Prostate gland (tissue), 2 donors: Measurements from ENCODE around the gene SLC29A4.
"Not testable (repeated sequence)": the region's sequence is repeated elsewhere in the genome, so short reads cannot be mapped to it uniquely, and the experiment has no call there.

Experiments
- POLR2A ChIP-seq: fragments of 450-650 bp; IDR thresholded peaks from one replicate; pipeline ENCODE4 v1.6.1; 2016; ENCODE audit warnings: antibody characterized with exemption, mild to moderate bottlenecking
- TF ChIP-seq, protein P1 (sequence below), 4 experiments: fragments of 200-600 bp in 2 of 4; fragments of 450-650 bp in 2 of 4; sonication (generic) in 2 of 4; IDR thresholded peaks; 1 replicate in 3 of 4; 2 replicates in 1 of 4; pipeline ENCODE4 v1.5.1; 2016 to 2019; ENCODE audit warnings: antibody characterized with exemption in 4 of 4, mild to moderate bottlenecking in 2 of 4, moderate library complexity in 2 of 4

DNA sequence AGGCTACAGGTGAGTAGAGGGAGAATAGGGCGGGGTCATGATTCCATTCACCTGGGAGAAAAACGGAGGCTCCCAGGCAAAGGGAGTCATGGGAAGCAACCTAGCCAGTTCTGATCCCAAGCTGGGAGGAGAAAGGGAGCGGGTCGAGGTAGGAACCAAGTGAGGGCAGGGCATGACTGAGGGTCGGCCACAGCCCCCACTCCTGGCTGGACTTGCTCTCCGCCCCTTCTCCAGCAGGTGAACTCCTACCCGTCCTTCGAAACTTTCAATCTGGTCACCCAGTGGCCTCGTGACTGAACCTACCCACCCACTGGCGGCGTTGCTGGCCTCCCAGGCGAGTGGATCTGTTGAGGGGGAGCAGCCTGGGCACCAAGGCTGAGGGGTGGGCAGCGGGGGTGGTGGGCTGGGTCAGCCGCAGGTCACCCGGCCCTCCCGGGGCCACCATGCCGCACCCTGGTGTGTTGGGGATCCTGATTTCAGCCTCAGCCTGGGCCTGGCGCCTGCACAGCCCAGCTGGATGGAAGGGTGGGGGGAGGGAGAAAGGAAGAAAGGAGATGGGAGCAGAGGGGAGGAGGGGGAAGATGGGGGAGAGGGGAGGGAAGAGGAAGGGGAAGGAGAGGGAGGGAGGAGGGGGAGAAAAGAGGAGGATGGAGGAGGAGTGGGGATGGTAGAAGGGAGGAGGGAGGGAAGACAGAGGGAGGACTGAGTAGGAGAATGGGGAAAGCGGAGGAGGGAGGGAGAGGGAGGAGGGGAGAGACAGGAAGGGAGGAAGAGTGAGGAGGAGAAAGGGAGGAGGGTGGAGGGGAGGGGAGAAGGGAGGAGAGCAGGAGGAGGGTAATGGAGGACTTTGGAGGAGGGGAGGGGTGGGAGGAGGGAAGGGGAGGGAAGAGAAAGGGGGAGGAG lies 894 bp upstream of the SLC29A4 start:
- TF ChIP-seq, protein P1, sequence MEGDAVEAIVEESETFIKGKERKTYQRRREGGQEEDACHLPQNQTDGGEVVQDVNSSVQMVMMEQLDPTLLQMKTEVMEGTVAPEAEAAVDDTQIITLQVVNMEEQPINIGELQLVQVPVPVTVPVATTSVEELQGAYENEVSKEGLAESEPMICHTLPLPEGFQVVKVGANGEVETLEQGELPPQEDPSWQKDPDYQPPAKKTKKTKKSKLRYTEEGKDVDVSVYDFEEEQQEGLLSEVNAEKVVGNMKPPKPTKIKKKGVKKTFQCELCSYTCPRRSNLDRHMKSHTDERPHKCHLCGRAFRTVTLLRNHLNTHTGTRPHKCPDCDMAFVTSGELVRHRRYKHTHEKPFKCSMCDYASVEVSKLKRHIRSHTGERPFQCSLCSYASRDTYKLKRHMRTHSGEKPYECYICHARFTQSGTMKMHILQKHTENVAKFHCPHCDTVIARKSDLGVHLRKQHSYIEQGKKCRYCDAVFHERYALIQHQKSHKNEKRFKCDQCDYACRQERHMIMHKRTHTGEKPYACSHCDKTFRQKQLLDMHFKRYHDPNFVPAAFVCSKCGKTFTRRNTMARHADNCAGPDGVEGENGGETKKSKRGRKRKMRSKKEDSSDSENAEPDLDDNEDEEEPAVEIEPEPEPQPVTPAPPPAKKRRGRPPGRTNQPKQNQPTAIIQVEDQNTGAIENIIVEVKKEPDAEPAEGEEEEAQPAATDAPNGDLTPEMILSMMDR (IDR thresholded peaks at IDR 0.05) = not testable (repeated sequence)
- not testable (repeated sequence) for TF ChIP-seq POLR2A
